Liver (tissue), 9 donors: ENCODE results near the gene PDYN. TPM values are rescaled to one million over a fixed set of nuclear protein-coding genes. Genes with fewer than 3 reads are reported as not detected.

Experiments
- DNase-seq: peaks from one replicate; pipeline ENCODE4 v3.0.0-alpha.2; 2017; ENCODE audit warnings: low spot score
- H3K27ac ChIP-seq, 2 donors: one replicate each; pipeline ENCODE4 v1.7.0; 2013; ENCODE audit warnings: inconsistent platforms in 2 of 2, low read length in 2 of 2, control low read depth in 1 of 2, low read depth in 1 of 2, mild to moderate bottlenecking in 1 of 2
- H3K27me3 ChIP-seq, 4 donors: one replicate each; pipeline versions ENCODE4 v1.6.1 to v1.7.0; 2013; ENCODE audit warnings: low read length in 3 of 4, inconsistent platforms in 1 of 4, mild to moderate bottlenecking in 1 of 4, moderate library complexity in 1 of 4; ENCODE audit not compliant: control insufficient read depth in 4 of 4, insufficient read depth in 4 of 4
- H3K36me3 ChIP-seq, 4 donors: one replicate each; pipeline versions ENCODE4 v1.6.1 to v1.7.0; 2013; ENCODE audit warnings: low read length in 3 of 4, mild to moderate bottlenecking in 3 of 4, low read depth in 1 of 4, moderate library complexity in 1 of 4; ENCODE audit not compliant: control insufficient read depth in 4 of 4, insufficient read depth in 3 of 4
- H3K4me1 ChIP-seq, 4 donors: one replicate each; pipeline versions ENCODE4 v1.6.1 to v1.7.0; 2013; ENCODE audit warnings: low read length in 3 of 4, mild to moderate bottlenecking in 3 of 4, moderate library complexity in 1 of 4; ENCODE audit not compliant: control insufficient read depth in 4 of 4, insufficient read depth in 4 of 4
- H3K4me3 ChIP-seq, 3 donors: one replicate each; pipeline versions ENCODE4 v1.6.1 to v1.7.0; 2013; ENCODE audit warnings: low read length in 3 of 3, control low read depth in 1 of 3, low read depth in 1 of 3, mild to moderate bottlenecking in 1 of 3
- H3K9ac ChIP-seq, 2 donors: one replicate each; pipeline ENCODE4 v1.7.0; 2013; ENCODE audit warnings: low read length in 2 of 2, mild to moderate bottlenecking in 2 of 2, moderate library complexity in 2 of 2, control low read depth in 1 of 2, low read depth in 1 of 2
- H3K9me3 ChIP-seq, 4 donors: one replicate each; pipeline versions ENCODE4 v1.6.1 to v1.7.0; 2013; ENCODE audit warnings: low read length in 3 of 4; ENCODE audit not compliant: control insufficient read depth in 4 of 4
- FOXA1 ChIP-seq: IDR thresholded peaks from 2 replicates; pipeline ENCODE4 v1.6.1; 2016; ENCODE audit warnings: antibody characterized with exemption
- FOXA2 ChIP-seq: IDR thresholded peaks from 2 replicates; pipeline ENCODE4 v1.6.1; 2016; ENCODE audit warnings: antibody characterized with exemption
- GABPA ChIP-seq, 2 donors: IDR thresholded peaks in 1 of 2; conservative IDR thresholded peaks in 1 of 2; 2 replicates each; pipeline ENCODE4 v1.6.1; 2016; ENCODE audit warnings: antibody characterized with exemption in 2 of 2, mild to moderate bottlenecking in 1 of 2, moderate library complexity in 1 of 2
- HNF4A ChIP-seq, 2 donors: conservative IDR thresholded peaks; 2 replicates each; pipeline ENCODE4 v1.6.1; 2016; ENCODE audit warnings: antibody characterized with exemption in 2 of 2, mild to moderate bottlenecking in 2 of 2
- HNF4G ChIP-seq: IDR thresholded peaks from 2 replicates; pipeline ENCODE4 v1.6.1; 2016; ENCODE audit warnings: antibody characterized with exemption
- JUND ChIP-seq, 2 donors: IDR thresholded peaks; 2 replicates each; pipeline ENCODE4 v1.6.1; 2016; ENCODE audit warnings: antibody characterized with exemption in 2 of 2
- RAD21 ChIP-seq, 2 donors: IDR thresholded peaks; 2 replicates each; pipeline ENCODE4 v1.6.1; 2016; ENCODE audit warnings: antibody characterized with exemption in 2 of 2, mild to moderate bottlenecking in 2 of 2
- RXRA ChIP-seq, 2 donors: IDR thresholded peaks; 2 replicates each; pipeline ENCODE4 v1.6.1; 2017 to 2018; ENCODE audit warnings: antibody characterized with exemption in 2 of 2, mild to moderate bottlenecking in 1 of 2
- SP1 ChIP-seq: IDR thresholded peaks from 2 replicates; pipeline ENCODE4 v1.6.1; 2018; ENCODE audit warnings: antibody characterized with exemption, mild to moderate bottlenecking
- TAF1 ChIP-seq: conservative IDR thresholded peaks from 2 replicates; pipeline ENCODE4 v1.6.1; 2016; ENCODE audit warnings: antibody characterized with exemption, mild to moderate bottlenecking
- YY1 ChIP-seq: IDR thresholded peaks from 2 replicates; pipeline ENCODE4 v1.6.1; 2016; ENCODE audit warnings: antibody characterized with exemption, mild to moderate bottlenecking
- WGBS: extraction: QIAGEN DNeasy Blood & Tissue Kit; methylation state at CpG from one replicate; pipeline ENCODE4 v1.1.7; 2013; 5-methylcytosine and 5-hydroxymethylcytosine counted together
- polyA plus RNA-seq, 2 donors: library from polyadenylated mRNA; stranded (reverse) in 1 of 2; unstranded in 1 of 2; fragments of 200-250 nt in 1 of 2; fragments of >200 nt in 1 of 2; fragmentation: Nextera tagmentation in 1 of 2; extraction: Ambion mirVana in 1 of 2; gene quantifications; one replicate each; pipeline versions ENCODE4 v1.2.1 to v1.2.3, GENCODE V29; 2013 to 2015
- total RNA-seq, 2 donors: library from RNA; depleted of rRNA; stranded (reverse); fragments of >200 nt; gene quantifications; one replicate each; pipeline ENCODE4 v1.2.3, GENCODE V29; 2014
- TF ChIP-seq, protein P1 (sequence below): IDR thresholded peaks from 2 replicates; pipeline ENCODE4 v1.6.1; 2016; ENCODE audit warnings: antibody characterized with exemption
- TF ChIP-seq, protein P2 (sequence below): IDR thresholded peaks from 2 replicates; pipeline ENCODE4 v1.6.1; 2016; ENCODE audit warnings: antibody characterized with exemption
- TF ChIP-seq, protein P3 (sequence below): IDR thresholded peaks from 2 replicates; pipeline ENCODE4 v1.6.1; 2016; ENCODE audit warnings: antibody characterized with exemption, mild to moderate bottlenecking
- TF ChIP-seq, protein P4 (sequence below): fragments of 150-350 bp; IDR thresholded peaks from 2 replicates; pipeline ENCODE4 v1.5.1; 2017; ENCODE audit warnings: improper control_type of control experiment, low read depth, low read length; ENCODE audit not compliant: missing input control
- donor health status: healthy.
- donor health status: healthy.
- donor health status: healthy.
- donor health status: healthy.
- donor health status: healthy.

PDYN gene
- total and polyA plus RNA-seq, 4 donors: not detected

DNA sequence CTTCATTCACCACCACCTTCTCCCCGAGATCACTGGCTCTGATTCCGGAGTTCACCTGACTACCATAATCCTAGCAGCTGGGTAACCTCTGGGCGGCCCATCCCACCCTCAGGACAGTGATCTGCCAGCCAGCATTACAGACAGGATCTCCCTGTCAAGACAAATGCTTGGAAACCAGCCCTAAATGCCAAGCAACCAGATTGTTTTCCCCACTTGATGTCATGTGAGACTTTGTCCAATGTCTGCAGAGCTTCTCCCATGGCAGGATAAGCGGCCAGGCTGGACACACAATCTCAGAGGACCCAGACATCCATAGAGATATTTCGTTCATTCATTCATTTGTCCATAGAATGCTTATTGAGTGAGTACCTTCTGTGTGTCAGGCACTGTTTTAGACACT, 32.5 kb downstream of the PDYN start:
- Histone ChIP-seq H3K36me3 (no peaks in the 10 kb centered on the region), H3K27me3 (no peaks in the 10 kb centered on the region), H3K4me3 (no peak overlapping the region), H3K4me1 (peaks cover 0 to 13% (median 2%) of the 10 kb centered on the region in 4 donors), H3K27ac (no peak overlapping the region), H3K9ac (no peak overlapping the region), H3K9me3 (no peaks in the 10 kb centered on the region)
- WGBS: 93% methylated on average over 5 of the region's 5 CpGs
- no peak for DNase-seq
- TF ChIP-seq HNF4A (conservative IDR thresholded peaks at IDR 0.05) (no peak), FOXA1 (no peak), GABPA (IDR thresholded peaks at IDR 0.05 in 1 of 2, conservative IDR thresholded peaks at IDR 0.05 in 1 of 2) (no peak), RXRA (IDR thresholded peaks at IDR 0.05) (no peak), FOXA2 (no peak), JUND (IDR thresholded peaks at IDR 0.05) (no peak), SP1 (no peak), HNF4G (no peak), YY1 (no peak), TAF1 (no peak), RAD21 (IDR thresholded peaks at IDR 0.05) (no peak)
- TF ChIP-seq, protein P1, sequence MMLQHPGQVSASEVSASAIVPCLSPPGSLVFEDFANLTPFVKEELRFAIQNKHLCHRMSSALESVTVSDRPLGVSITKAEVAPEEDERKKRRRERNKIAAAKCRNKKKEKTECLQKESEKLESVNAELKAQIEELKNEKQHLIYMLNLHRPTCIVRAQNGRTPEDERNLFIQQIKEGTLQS: no peak
- TF ChIP-seq, protein P2, sequence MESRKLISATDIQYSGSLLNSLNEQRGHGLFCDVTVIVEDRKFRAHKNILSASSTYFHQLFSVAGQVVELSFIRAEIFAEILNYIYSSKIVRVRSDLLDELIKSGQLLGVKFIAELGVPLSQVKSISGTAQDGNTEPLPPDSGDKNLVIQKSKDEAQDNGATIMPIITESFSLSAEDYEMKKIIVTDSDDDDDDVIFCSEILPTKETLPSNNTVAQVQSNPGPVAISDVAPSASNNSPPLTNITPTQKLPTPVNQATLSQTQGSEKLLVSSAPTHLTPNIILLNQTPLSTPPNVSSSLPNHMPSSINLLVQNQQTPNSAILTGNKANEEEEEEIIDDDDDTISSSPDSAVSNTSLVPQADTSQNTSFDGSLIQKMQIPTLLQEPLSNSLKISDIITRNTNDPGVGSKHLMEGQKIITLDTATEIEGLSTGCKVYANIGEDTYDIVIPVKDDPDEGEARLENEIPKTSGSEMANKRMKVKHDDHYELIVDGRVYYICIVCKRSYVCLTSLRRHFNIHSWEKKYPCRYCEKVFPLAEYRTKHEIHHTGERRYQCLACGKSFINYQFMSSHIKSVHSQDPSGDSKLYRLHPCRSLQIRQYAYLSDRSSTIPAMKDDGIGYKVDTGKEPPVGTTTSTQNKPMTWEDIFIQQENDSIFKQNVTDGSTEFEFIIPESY: no peak
- TF ChIP-seq, protein P3, sequence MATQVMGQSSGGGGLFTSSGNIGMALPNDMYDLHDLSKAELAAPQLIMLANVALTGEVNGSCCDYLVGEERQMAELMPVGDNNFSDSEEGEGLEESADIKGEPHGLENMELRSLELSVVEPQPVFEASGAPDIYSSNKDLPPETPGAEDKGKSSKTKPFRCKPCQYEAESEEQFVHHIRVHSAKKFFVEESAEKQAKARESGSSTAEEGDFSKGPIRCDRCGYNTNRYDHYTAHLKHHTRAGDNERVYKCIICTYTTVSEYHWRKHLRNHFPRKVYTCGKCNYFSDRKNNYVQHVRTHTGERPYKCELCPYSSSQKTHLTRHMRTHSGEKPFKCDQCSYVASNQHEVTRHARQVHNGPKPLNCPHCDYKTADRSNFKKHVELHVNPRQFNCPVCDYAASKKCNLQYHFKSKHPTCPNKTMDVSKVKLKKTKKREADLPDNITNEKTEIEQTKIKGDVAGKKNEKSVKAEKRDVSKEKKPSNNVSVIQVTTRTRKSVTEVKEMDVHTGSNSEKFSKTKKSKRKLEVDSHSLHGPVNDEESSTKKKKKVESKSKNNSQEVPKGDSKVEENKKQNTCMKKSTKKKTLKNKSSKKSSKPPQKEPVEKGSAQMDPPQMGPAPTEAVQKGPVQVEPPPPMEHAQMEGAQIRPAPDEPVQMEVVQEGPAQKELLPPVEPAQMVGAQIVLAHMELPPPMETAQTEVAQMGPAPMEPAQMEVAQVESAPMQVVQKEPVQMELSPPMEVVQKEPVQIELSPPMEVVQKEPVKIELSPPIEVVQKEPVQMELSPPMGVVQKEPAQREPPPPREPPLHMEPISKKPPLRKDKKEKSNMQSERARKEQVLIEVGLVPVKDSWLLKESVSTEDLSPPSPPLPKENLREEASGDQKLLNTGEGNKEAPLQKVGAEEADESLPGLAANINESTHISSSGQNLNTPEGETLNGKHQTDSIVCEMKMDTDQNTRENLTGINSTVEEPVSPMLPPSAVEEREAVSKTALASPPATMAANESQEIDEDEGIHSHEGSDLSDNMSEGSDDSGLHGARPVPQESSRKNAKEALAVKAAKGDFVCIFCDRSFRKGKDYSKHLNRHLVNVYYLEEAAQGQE: no peak
- TF ChIP-seq, protein P4, sequence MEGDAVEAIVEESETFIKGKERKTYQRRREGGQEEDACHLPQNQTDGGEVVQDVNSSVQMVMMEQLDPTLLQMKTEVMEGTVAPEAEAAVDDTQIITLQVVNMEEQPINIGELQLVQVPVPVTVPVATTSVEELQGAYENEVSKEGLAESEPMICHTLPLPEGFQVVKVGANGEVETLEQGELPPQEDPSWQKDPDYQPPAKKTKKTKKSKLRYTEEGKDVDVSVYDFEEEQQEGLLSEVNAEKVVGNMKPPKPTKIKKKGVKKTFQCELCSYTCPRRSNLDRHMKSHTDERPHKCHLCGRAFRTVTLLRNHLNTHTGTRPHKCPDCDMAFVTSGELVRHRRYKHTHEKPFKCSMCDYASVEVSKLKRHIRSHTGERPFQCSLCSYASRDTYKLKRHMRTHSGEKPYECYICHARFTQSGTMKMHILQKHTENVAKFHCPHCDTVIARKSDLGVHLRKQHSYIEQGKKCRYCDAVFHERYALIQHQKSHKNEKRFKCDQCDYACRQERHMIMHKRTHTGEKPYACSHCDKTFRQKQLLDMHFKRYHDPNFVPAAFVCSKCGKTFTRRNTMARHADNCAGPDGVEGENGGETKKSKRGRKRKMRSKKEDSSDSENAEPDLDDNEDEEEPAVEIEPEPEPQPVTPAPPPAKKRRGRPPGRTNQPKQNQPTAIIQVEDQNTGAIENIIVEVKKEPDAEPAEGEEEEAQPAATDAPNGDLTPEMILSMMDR: no peak

DNA sequence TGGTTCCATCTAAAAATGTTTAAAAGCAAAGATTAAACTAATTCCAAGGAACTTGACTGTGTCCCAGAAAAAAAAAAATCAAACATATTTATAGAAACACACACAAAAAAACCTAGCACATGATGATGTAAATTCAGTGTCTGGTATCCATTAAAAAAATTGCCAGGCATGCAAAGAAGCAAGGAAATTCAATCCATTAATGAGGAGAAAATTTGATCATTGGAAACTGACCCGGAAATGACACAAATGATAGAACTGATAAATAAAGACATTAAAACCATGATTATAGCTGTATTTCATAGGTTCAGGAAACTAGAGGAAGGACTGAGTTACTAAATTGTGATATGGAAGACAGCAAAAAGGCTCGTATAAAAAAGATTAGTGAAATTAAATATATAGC, 34.7 kb downstream of the PDYN start:
- Histone ChIP-seq H3K9ac (no peak overlapping the region), H3K27ac (no peak overlapping the region), H3K4me1 (no peaks in the 10 kb centered on the region), H3K4me3 (no peak overlapping the region), H3K9me3 (no peaks in the 10 kb centered on the region), H3K36me3 (no peaks in the 10 kb centered on the region), H3K27me3 (no peaks in the 10 kb centered on the region)
- TF ChIP-seq HNF4G (no peak), JUND (IDR thresholded peaks at IDR 0.05) (no peak), TAF1 (no peak)
- TF ChIP-seq, protein P4: no peak
- TF ChIP-seq, protein P1: no peak
- TF ChIP-seq, protein P3: no peak
- DNase-seq: no peak
- 84% methylated on average over 2 of the region's 2 CpGs for WGBS
